Activated CD8-positive, alpha-beta memory T cell treated with anti-CD3 and anti-CD28 coated beads for 1 hour (primary cell): ENCODE results near the gene FGFRL1.
"Not testable (repeated sequence)": the region's sequence is repeated elsewhere in the genome, so short reads cannot be mapped to it uniquely, and the experiment has no call there.

Experiments
- DNase-seq, 2 donors: peaks; one replicate each; pipeline ENCODE4 v3.0.0-alpha.2; 2020; ENCODE audit warnings: low read depth in 1 of 2; ENCODE audit errors: extremely low read depth in 1 of 2

FGFRL1 gene

GRCh38 chr4:992297-993110 is 18.9 kb upstream of the FGFRL1 start:
- DNase-seq = no peak

- no peak for DNase-seq
Measured at GRCh38 chr4:993111-994029, 18.1 kb upstream of the FGFRL1 start, which contains the start of gene SLC26A1. Gene SLC26A1 (minus strand): TSS chr4:993404. CDS start chr4:991703, 1,701 bp downstream.

DNA sequence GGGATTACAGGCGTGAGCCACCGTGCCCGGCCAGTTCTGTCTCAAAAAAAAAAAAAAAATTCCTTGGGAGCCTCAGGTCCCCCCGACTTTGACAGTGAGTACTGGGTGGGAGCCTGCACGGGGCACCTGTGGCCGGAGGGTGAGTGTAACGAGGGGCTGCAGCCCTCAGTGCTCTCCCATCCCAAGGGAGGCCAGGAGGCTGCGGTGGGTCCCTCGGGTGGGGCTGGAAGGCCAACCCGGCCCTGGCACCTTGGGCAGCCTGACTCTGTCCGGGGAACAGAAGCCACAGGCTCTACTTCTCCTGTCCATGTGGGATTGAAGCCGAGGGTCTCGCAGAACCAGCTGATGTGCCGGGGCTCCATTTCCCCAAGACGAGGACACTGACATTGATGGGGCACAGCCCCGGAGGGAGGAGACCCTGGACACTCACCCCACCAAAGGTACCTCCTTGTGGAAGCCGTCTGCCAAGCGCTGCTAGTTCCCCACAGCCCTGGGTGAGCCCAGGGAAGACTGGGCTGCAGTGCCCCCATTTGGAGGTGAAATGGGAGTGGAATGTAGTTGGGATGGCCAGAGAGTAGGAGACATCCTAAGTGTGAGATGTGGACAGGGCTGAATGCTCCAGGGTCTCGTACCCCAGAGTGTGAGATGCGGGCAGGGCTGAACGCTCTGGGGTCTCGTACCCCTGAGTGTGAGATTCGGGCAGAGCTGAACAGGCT is 16.0 kb upstream of the FGFRL1 start:
- DNase-seq = no peak

GRCh38 chr4:996030-996996 is 15.1 kb upstream of the FGFRL1 start:
- DNase-seq = no peak

- no peak for DNase-seq
Measured at GRCh38 chr4:996997-997374, 14.4 kb upstream of the FGFRL1 start.

- no peak for DNase-seq
Measured at GRCh38 chr4:997375-998071, 13.9 kb upstream of the FGFRL1 start.

GRCh38 chr4:998096-998691 is 13.2 kb upstream of the FGFRL1 start:
- DNase-seq = no peak

GRCh38 chr4:999240-999863 is 12.1 kb upstream of the FGFRL1 start:
- DNase-seq = not testable (repeated sequence)

DNA sequence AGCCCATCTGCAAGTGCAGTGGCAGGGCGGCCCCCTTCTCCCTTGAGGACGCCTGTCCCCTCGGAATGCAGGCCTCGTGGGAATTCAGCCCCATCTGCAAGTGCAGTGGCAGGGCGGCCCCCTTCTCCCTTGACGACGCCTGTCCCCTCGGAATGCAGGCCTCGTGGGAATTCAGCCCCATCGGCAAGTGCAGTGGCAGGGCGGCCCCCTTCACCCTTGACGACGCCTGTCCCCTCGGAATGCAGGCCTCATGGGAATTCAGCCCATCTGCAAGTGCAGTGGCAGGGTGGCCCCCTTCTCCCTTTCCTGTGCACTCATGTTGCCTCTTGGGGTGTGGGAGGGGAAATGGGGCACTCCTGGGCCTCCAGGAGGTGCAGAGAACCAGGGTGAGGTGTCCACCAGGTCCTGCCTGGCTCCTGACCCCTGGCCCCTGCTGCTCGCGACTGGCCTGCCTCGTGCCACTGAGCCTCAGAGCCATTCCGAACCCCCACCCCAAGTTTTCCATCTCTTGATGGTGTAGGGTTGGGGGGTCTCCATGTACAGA is 11.5 kb upstream of the FGFRL1 start:
- DNase-seq = no peak

GRCh38 chr4:1000686-1001260 is 10.7 kb upstream of the FGFRL1 start:
- no peak for DNase-seq

GRCh38 chr4:1001561-1002130 is 9.8 kb upstream of the FGFRL1 start:
- DNase-seq = no peak

DNA sequence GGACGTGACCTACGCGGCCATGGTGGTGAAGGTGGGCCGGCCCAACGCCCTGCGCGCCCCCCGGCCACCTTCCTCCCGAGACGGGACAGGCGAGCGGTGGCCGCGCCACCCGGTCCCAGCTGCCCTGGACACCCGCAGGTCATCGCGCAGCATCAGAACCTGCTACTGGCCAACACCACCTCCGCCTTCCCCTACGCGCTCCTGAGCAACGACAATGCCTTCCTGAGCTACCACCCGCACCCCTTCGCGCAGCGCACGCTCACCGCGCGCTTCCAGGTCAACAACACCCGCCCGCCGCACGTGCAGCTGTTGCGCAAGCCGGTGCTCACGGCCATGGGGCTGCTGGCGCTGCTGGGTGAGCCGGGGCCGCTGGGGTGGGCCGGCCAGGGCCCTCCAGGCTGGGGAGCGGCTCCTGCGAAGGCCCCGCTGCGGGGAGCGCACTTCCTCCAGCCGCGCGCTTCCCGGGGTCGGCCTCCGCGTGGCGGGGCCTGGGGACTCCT is 9.2 kb upstream of the FGFRL1 start:
- no peak for DNase-seq

GRCh38 chr4:1002631-1003251 is 8.7 kb upstream of the FGFRL1 start:
- DNase-seq = no peak

DNA sequence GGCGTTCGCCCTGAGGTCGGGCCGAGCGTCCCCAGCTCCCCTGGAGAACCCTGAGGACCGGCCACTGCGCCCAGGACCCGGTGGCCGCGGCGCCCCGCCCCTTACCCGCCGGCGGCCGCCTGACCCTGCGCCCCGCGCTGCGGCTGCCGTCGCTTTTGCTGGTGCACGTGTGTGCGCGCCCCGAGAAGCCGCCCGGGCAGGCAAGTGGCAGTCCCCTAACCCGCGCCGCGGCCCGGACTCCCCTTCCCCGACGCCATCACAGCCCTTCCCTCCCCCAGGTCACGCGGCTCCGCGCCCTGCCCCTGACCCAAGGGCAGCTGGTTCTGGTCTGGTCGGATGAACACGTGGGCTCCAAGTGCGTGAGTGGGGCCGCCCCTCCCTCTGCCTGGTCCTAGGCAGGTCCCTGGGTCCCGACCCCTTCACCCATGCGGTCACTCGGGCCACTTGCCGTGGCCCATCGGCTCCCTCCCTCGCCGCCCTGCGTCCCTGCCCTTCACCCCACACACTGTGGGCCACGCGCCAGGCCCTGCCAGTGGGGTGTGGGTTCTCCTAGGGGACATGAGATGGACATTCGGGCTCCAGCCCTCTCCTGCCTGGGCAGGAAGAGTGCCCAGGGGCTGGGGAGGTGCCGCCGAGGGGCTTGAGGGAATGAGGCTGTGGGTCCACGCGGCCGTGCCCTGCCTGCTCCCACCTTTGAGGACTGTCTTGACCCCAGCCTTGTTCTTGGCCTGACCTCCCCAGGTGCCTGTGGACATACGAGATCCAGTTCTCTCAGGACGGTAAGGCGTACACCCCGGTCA is 8.0 kb upstream of the FGFRL1 start:
- no peak for DNase-seq

GRCh38 chr4:1004071-1004418 is 7.4 kb upstream of the FGFRL1 start:
- DNase-seq = no peak
